GM21367 (cell line): ENCODE data around the gene CHST8.
"Not testable (repeated sequence)": the region's sequence is repeated elsewhere in the genome, so short reads cannot be mapped to it uniquely, and the experiment has no call there.

ENCODE experiments used
- ATAC-seq: cut with Tn5 transposase; IDR thresholded peaks from one replicate; pipeline ENCODE4 v1.9.1; 2021; ENCODE audit not compliant: unreplicated experiment

CHST8 gene

GRCh38 chr19:33618363-33618762 is 3.4 kb upstream of the CHST8 start:
- ATAC-seq, result not testable (repeated sequence)

- ATAC-seq, result no peak
Observed at GRCh38 chr19:33618884-33619283, 2.9 kb upstream of the CHST8 start.

- ATAC-seq, result no peak
Observed at GRCh38 chr19:33620611-33621010, 1.1 kb upstream of the CHST8 start.

- ATAC-seq, result no peak
Observed at GRCh38 chr19:33621065-33621785, 528 bp upstream of the CHST8 start.

- ATAC-seq, result no peak
Observed at GRCh38 chr19:33622505-33622808, 704 bp downstream of the CHST8 start.

GRCh38 chr19:33622809-33623511 is 1.2 kb downstream of the CHST8 start:
- no peak for ATAC-seq

GRCh38 chr19:33624586-33624985 is 2.8 kb downstream of the CHST8 start:
- ATAC-seq, result no peak

- ATAC-seq, result no peak
Observed at GRCh38 chr19:33627526-33627925, 5.8 kb downstream of the CHST8 start.

- ATAC-seq, result no peak
Observed at GRCh38 chr19:33627962-33628839, 6.4 kb downstream of the CHST8 start.

GRCh38 chr19:33628921-33629825 is 7.4 kb downstream of the CHST8 start:
- ATAC-seq, result no peak

GRCh38 chr19:33629826-33630375 is 8.1 kb downstream of the CHST8 start:
- no peak for ATAC-seq

GRCh38 chr19:33630880-33631608 is 9.3 kb downstream of the CHST8 start:
- no peak for ATAC-seq

GRCh38 chr19:33631609-33631973 is 9.8 kb downstream of the CHST8 start:
- no peak for ATAC-seq

GRCh38 chr19:33634361-33635091 is 12.8 kb downstream of the CHST8 start:
- ATAC-seq, result no peak

- ATAC-seq, result no peak
Observed at GRCh38 chr19:33638167-33639034, 16.6 kb downstream of the CHST8 start.

- no peak for ATAC-seq
Observed at GRCh38 chr19:33639035-33639681, 17.4 kb downstream of the CHST8 start.

GRCh38 chr19:33640773-33641172 is 19.0 kb downstream of the CHST8 start:
- ATAC-seq, result no peak

- ATAC-seq, result no peak
Observed at GRCh38 chr19:33641261-33641660, 19.5 kb downstream of the CHST8 start.
